HG02943 (cell line): ENCODE data around the gene WDR86.

ENCODE experiments used
- ATAC-seq: cut with Tn5 transposase; IDR thresholded peaks from one replicate; pipeline ENCODE4 v1.9.1; 2021; ENCODE audit warnings: mild to moderate bottlenecking, low read depth, moderate library complexity; ENCODE audit not compliant: unreplicated experiment

The WDR86 gene

GRCh38 chr7:151408839-151409666 is 785 bp downstream of the WDR86 start:
- ATAC-seq: no peak

- ATAC-seq: no peak
Observed at GRCh38 chr7:151408498-151408838, 1.4 kb downstream of the WDR86 start.

- ATAC-seq: no peak
Observed at GRCh38 chr7:151406886-151407583, 2.8 kb downstream of the WDR86 start.

GRCh38 chr7:151406051-151406875 is 3.6 kb downstream of the WDR86 start:
- no peak for ATAC-seq

GRCh38 chr7:151405588-151405987 is 4.2 kb downstream of the WDR86 start:
- no peak for ATAC-seq

GRCh38 chr7:151405056-151405455 is 4.8 kb downstream of the WDR86 start:
- ATAC-seq: no peak

GRCh38 chr7:151404216-151405011 is 5.4 kb downstream of the WDR86 start:
- ATAC-seq: no peak

GRCh38 chr7:151403764-151404163 is 6.1 kb downstream of the WDR86 start:
- no peak for ATAC-seq

- no peak for ATAC-seq
Observed at GRCh38 chr7:151402029-151402835, 7.6 kb downstream of the WDR86 start.

- peak; percentile 55 for ATAC-seq
Observed at GRCh38 chr7:151400626-151401315, 9.1 kb downstream of the WDR86 start.

- ATAC-seq: no peak
Observed at GRCh38 chr7:151399906-151400305, 9.9 kb downstream of the WDR86 start.

GRCh38 chr7:151399305-151399601 is 10.6 kb downstream of the WDR86 start:
- ATAC-seq: no peak

GRCh38 chr7:151398446-151399304 is 11.2 kb downstream of the WDR86 start:
- ATAC-seq: no peak

- ATAC-seq: no peak
Observed at GRCh38 chr7:151397026-151397425, 12.8 kb downstream of the WDR86 start.

GRCh38 chr7:151396328-151396970 is 13.4 kb downstream of the WDR86 start:
- no peak for ATAC-seq

- no peak for ATAC-seq
Observed at GRCh38 chr7:151395036-151395367, 14.8 kb downstream of the WDR86 start.

GRCh38 chr7:151394076-151395035 is 15.5 kb downstream of the WDR86 start:
- ATAC-seq: no peak
